Upper lobe of right lung (tissue), 1 donor: ENCODE results near the gene ALG12. TPM values are rescaled to one million over a fixed set of nuclear protein-coding genes. Genes with fewer than 3 reads are reported as not detected.
A peak's percentile ranks its signal among the peaks of the same experiment; 100 is the strongest.

ENCODE experiments used
- ATAC-seq: fragments of 200-7000 bp; cut with Tn5 transposase; one replicate; pipeline ENCODE4 v1.9.1; 2020; ENCODE audit warnings: mild to moderate bottlenecking, moderate library complexity
- DNase-seq: peaks from one replicate; pipeline ENCODE4 v3.0.0-alpha.2; 2020
- H3K27ac ChIP-seq: fragments of 200-600 bp; one replicate; pipeline ENCODE4 v1.8.0; 2022
- H3K27me3 ChIP-seq: fragments of 200-600 bp; one replicate; pipeline ENCODE4 v1.8.0; 2022; ENCODE audit warnings: mild to moderate bottlenecking
- H3K36me3 ChIP-seq: fragments of 200-600 bp; one replicate; pipeline ENCODE4 v1.8.0; 2022
- H3K4me1 ChIP-seq: fragments of 200-600 bp; one replicate; pipeline ENCODE4 v1.8.0; 2022
- H3K4me3 ChIP-seq: fragments of 200-600 bp; one replicate; pipeline ENCODE4 v1.8.0; 2022; ENCODE audit warnings: mild to moderate bottlenecking
- H3K9me3 ChIP-seq: fragments of 200-600 bp; one replicate; pipeline ENCODE4 v1.8.0; 2022
- intact Hi-C: fragments of 100-400 bp; cut with DNase I; formaldehyde crosslinking; loops from one replicate; pipeline ENCODE4 v1.11.0; 2022
- total RNA-seq: library from RNA; stranded (reverse); fragmentation: NEBNext Ultra II Directional; extraction: Animal tissue kit (Norgen Biotek cat#: 25700); gene quantifications from one replicate; pipeline ENCODE4 v1.2.1, GENCODE V29; 2021
- TF ChIP-seq, protein P1 (sequence below): fragments of 200-600 bp; IDR thresholded peaks from one replicate; pipeline ENCODE4 v1.8.0; 2022; ENCODE audit warnings: antibody characterized with exemption
- donor health status: DM: no; HTN: yes; CAD: no; lungs with severe emphysema.

ALG12 gene
- total RNA-seq, 1 donor from 2014 or later, result 28.1 TPM

DNA sequence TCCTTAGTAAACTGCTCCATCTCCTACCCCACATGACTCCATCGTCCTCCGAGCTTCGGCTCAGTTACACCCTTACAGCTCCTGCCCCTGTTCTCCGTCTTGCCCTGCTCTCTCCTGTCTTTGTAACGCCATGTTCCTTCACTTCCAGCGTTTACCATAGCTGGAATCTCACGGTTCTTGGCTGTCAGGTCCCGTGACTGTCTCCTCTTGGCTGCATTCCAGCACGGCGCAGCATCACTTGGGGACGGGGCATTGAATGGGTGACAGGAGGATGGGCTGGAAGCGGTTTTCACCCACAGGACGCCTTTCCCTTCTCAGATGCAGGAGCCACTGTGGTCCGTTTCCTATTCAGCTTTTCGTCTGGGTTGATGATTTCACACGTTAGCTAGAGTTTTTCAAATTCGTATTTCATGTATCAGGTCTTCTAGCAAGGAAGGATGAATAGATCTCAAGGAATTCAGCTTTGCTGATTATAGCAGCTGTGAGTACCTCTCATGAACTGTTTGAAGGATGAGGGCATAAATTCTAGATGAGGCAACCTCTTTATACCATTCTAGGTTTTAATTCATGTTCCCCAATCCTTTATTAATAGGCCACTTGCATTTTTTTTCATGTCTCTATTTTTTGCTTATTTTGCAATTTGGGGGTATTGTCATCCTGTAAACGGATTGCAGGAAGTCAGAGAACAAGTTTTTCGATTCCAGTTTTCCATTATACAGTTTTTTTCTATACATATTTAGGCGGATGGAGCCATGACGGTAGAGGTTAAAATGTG lies 35.5 kb downstream of the ALG12 start:
- intact Hi-C loops, result no loop called here
- TF ChIP-seq, protein P1, sequence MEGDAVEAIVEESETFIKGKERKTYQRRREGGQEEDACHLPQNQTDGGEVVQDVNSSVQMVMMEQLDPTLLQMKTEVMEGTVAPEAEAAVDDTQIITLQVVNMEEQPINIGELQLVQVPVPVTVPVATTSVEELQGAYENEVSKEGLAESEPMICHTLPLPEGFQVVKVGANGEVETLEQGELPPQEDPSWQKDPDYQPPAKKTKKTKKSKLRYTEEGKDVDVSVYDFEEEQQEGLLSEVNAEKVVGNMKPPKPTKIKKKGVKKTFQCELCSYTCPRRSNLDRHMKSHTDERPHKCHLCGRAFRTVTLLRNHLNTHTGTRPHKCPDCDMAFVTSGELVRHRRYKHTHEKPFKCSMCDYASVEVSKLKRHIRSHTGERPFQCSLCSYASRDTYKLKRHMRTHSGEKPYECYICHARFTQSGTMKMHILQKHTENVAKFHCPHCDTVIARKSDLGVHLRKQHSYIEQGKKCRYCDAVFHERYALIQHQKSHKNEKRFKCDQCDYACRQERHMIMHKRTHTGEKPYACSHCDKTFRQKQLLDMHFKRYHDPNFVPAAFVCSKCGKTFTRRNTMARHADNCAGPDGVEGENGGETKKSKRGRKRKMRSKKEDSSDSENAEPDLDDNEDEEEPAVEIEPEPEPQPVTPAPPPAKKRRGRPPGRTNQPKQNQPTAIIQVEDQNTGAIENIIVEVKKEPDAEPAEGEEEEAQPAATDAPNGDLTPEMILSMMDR, result no peak
- peaks cover 40% of the 10 kb centered on the region for H3K36me3 ChIP-seq
- DNase-seq (peak; percentile 53), ATAC-seq (no peak)
- no peaks in the 10 kb centered on the region for H3K27me3 ChIP-seq
- H3K4me1 ChIP-seq, result no peaks in the 10 kb centered on the region
- H3K9me3 ChIP-seq, result no peaks in the 10 kb centered on the region
- no peak overlapping the region for H3K4me3 ChIP-seq
- H3K27ac ChIP-seq, result no peak overlapping the region

DNA sequence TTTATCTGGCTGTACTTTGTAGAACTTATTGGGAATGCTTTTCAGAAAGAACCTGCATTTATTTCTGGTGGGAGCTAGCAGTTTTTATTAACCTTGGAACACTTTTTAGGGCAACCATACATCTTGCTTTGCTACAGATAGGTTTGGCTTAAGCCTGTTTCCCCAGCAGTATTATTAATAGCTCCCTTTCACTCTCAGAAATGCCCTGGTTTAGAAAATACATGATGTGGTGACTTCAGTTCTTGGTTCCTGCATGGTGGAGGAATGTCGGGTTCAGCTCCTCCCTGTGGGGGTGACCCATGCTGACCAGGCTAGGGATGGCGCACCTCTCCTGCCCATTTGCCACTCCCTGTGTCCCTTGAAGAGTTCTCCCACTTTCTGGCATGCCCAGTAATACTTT lies 36.4 kb downstream of the ALG12 start:
- DNase-seq (no peak), ATAC-seq (no peak)
- H3K27me3 ChIP-seq, result no peaks in the 10 kb centered on the region
- no peak overlapping the region for H3K4me3 ChIP-seq
- no peak overlapping the region for H3K27ac ChIP-seq
- intact Hi-C loops, result no loop called here
- no peaks in the 10 kb centered on the region for H3K4me1 ChIP-seq
- H3K36me3 ChIP-seq, result peaks cover 33% of the 10 kb centered on the region
- TF ChIP-seq, protein P1, result no peak
- H3K9me3 ChIP-seq, result no peaks in the 10 kb centered on the region

DNA sequence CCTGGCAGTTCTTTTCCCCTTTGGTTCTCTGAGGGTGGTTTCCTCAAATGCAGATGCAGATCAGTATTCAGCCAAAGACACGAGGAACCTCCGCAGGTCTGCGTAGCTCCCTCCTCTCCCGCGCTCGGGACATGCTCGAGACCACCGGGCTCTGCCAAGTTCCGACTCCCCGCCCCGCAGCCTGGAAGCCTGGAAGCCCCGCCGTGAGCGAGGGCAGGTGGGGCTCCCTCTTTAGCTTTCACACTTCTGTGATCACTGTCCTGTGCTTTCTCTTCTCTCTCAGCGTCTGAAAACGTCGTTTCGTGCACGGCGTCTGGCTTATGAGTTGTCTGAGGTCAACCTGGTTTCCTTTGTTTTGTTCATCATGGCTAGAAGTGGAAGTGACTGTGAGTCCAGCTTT lies 38.0 kb downstream of the ALG12 start:
- Histone ChIP-seq H3K9me3 (no peaks in the 10 kb centered on the region), H3K4me1 (no peaks in the 10 kb centered on the region), H3K4me3 (no peak overlapping the region), H3K27ac (no peak overlapping the region), H3K36me3 (peaks cover 17% of the 10 kb centered on the region), H3K27me3 (no peaks in the 10 kb centered on the region)
- ATAC-seq, result no peak
- TF ChIP-seq, protein P1, result no peak
- intact Hi-C loops, result no loop called here
- DNase-seq, result peak; percentile 41

DNA sequence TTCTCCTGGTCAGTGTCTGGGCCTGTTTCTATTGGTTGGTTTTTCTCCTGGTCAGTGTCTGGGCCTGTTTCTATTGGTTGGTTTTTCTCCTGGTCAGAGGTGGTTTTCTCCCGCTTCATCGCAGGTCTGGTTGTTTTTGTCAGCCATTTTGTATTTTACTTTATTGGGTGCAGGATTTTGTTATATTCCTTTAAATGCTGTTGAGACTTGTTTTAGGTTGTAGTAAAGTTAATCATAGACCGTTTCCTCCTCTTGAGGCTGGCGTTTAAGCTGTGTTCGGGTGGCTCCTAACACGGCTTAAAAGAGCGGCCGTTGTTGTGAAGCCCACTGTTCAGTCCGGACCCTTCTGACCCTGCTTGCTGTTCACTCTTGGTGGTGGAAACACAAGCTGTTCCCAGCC lies 38.4 kb downstream of the ALG12 start:
- no peaks in the 10 kb centered on the region for H3K9me3 ChIP-seq
- TF ChIP-seq, protein P1, result no peak
- no peak for DNase-seq
- intact Hi-C loops, result no loop called here
- no peak overlapping the region for H3K27ac ChIP-seq
- peaks cover 13% of the 10 kb centered on the region for H3K36me3 ChIP-seq
- no peak overlapping the region for H3K4me3 ChIP-seq
- no peaks in the 10 kb centered on the region for H3K27me3 ChIP-seq
- no peak for ATAC-seq
- H3K4me1 ChIP-seq, result no peaks in the 10 kb centered on the region

DNA sequence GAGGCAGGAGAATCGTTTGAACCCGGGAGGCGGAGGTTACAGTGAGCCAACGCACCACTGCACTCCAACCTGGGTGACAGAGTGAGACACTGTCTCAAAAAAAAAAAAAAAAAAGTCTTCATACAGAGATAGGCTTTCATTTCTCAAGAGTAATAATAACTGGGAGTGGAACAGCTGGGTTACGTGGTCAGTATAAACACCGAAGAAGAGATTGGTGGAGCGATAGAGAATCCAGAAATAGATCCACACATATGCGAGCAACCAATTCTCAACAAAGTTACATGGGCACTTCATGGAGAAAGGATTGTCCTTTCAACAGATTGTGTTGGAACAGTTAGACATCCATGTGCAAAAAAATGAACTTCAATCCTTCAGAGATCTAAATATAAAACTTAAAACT lies 40.0 kb downstream of the ALG12 start:
- Histone ChIP-seq H3K9me3 (no peaks in the 10 kb centered on the region), H3K4me1 (no peaks in the 10 kb centered on the region), H3K27me3 (no peaks in the 10 kb centered on the region), H3K36me3 (no peaks in the 10 kb centered on the region), H3K4me3 (no peak overlapping the region), H3K27ac (no peak overlapping the region)
- TF ChIP-seq, protein P1, result no peak
- DNase-seq (no peak), ATAC-seq (no peak)
- intact Hi-C loops, result no loop called here

DNA sequence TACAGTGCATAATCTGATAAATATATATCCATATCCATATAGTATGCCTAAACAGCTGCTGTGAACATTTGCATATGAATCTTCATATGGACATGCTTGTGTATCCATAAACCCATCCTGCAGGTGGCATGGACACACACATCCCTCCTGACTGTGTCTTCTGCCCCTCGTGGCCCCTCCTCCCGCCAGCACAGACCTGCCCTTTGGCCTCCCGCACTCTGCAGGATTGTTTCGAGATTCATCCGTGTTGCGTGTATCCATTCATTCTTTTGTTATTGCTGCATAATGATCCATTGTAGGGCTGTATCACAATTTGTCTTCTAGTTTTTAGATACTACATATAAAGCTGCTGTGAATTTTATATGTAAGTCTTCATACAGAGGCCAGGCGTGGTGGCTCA lies 40.6 kb downstream of the ALG12 start:
- TF ChIP-seq, protein P1, result no peak
- Histone ChIP-seq H3K27ac (no peak overlapping the region), H3K4me3 (no peak overlapping the region), H3K4me1 (no peaks in the 10 kb centered on the region), H3K27me3 (no peaks in the 10 kb centered on the region), H3K9me3 (no peaks in the 10 kb centered on the region), H3K36me3 (no peaks in the 10 kb centered on the region)
- ATAC-seq (no peak), DNase-seq (no peak)
- intact Hi-C loops, result no loop called here
